Small intestine (tissue), 7 donors: ENCODE results near the gene CZIB. TPM values are rescaled to one million over a fixed set of nuclear protein-coding genes. Genes with fewer than 3 reads are reported as not detected.

Source experiments
- DNase-seq, 2 donors: peaks; one replicate each; pipeline versions ENCODE4 v3.0.0 to v3.0.0-alpha.2; 2013
- FAIRE-seq: peaks from 2 replicates; lab custom pipeline; 2012; peaks lifted over from hg19 to GRCh38; lab: Jason Lieb, UNC
- H3K27ac ChIP-seq, 3 donors: one replicate each; pipeline ENCODE4 v1.5.1; 2013; ENCODE audit warnings: low read length in 2 of 3, mild to moderate bottlenecking in 2 of 3, control low read depth in 1 of 3, inconsistent platforms in 1 of 3, low read depth in 1 of 3, moderate library complexity in 1 of 3
- H3K27me3 ChIP-seq, 3 donors: one replicate each; pipeline ENCODE4 v1.6.1; 2013; ENCODE audit warnings: low read length in 3 of 3, inconsistent platforms in 1 of 3; ENCODE audit not compliant: control insufficient read depth in 3 of 3, insufficient read depth in 3 of 3
- H3K36me3 ChIP-seq, 3 donors: one replicate each; pipeline ENCODE4 v1.6.1; 2013; ENCODE audit warnings: low read length in 3 of 3, inconsistent platforms in 1 of 3, low read depth in 1 of 3, mild to moderate bottlenecking in 1 of 3, moderate library complexity in 1 of 3; ENCODE audit not compliant: control insufficient read depth in 3 of 3, insufficient read depth in 2 of 3
- H3K4me1 ChIP-seq, 3 donors: one replicate each; pipeline ENCODE4 v1.6.1; 2013; ENCODE audit warnings: low read length in 2 of 3, inconsistent platforms in 1 of 3, low read depth in 1 of 3, mild to moderate bottlenecking in 1 of 3, moderate library complexity in 1 of 3; ENCODE audit not compliant: control insufficient read depth in 3 of 3, insufficient read depth in 2 of 3
- H3K4me3 ChIP-seq, 3 donors: one replicate each; pipeline ENCODE4 v1.5.1; 2013; ENCODE audit warnings: low read length in 3 of 3, control low read depth in 1 of 3, inconsistent platforms in 1 of 3, low read depth in 1 of 3, mild to moderate bottlenecking in 1 of 3, moderate library complexity in 1 of 3
- H3K9me3 ChIP-seq, 2 donors: one replicate each; pipeline ENCODE4 v1.6.1; 2013; ENCODE audit warnings: low read depth in 1 of 2, low read length in 1 of 2; ENCODE audit not compliant: control insufficient read depth in 2 of 2, insufficient read depth in 1 of 2
- WGBS, 3 donors: extraction: QIAGEN DNeasy Blood & Tissue Kit; methylation state at CpG; one replicate each; pipeline ENCODE4 v1.1.7; 2013; 5-methylcytosine and 5-hydroxymethylcytosine counted together
- polyA plus RNA-seq, 4 donors: library from polyadenylated mRNA; stranded (reverse) in 3 of 4; unstranded in 1 of 4; fragments of 200-250 nt in 3 of 4; fragments of 120-200 nt in 1 of 4; gene quantifications; one replicate each; pipeline versions ENCODE4 v1.2.1 to v1.2.3, GENCODE V29; 2013
- donor health status: healthy with polysubstance abuse.
- donor health status: control.
- donor health status: control.
- donor health status: Bipolar disorder and iron deficiency.
- donor health status: healthy.

CZIB gene
- polyA plus RNA-seq, 4 donors = 40.0 to 59.2 (median 49.6) TPM

- H3K9me3 ChIP-seq = no peaks in the 10 kb centered on the region
- WGBS, 3 donors = 86 to 93% (median 92%) methylated on average over 4 of the region's 4 CpGs
- no peaks in the 10 kb centered on the region for H3K27me3 ChIP-seq
- H3K36me3 ChIP-seq = peaks cover 0 to 2% (median 0%) of the 10 kb centered on the region in 3 donors
- FAIRE-seq (no peak), DNase-seq (no peak)
- no peak overlapping the region for H3K4me3 ChIP-seq
- peak overlapping the region in 1 of 3 donors; percentile 20 for H3K27ac ChIP-seq
- H3K4me1 ChIP-seq = peaks cover 0 to 25% (median 0%) of the 10 kb centered on the region in 3 donors
Observed at GRCh38 chr1:53250325-53250724, 29.9 kb upstream of the CZIB start.

- FAIRE-seq (no peak), DNase-seq (peak; percentile 69 to 76)
Observed at GRCh38 chr1:53249706-53250105, 29.3 kb upstream of the CZIB start.

DNA sequence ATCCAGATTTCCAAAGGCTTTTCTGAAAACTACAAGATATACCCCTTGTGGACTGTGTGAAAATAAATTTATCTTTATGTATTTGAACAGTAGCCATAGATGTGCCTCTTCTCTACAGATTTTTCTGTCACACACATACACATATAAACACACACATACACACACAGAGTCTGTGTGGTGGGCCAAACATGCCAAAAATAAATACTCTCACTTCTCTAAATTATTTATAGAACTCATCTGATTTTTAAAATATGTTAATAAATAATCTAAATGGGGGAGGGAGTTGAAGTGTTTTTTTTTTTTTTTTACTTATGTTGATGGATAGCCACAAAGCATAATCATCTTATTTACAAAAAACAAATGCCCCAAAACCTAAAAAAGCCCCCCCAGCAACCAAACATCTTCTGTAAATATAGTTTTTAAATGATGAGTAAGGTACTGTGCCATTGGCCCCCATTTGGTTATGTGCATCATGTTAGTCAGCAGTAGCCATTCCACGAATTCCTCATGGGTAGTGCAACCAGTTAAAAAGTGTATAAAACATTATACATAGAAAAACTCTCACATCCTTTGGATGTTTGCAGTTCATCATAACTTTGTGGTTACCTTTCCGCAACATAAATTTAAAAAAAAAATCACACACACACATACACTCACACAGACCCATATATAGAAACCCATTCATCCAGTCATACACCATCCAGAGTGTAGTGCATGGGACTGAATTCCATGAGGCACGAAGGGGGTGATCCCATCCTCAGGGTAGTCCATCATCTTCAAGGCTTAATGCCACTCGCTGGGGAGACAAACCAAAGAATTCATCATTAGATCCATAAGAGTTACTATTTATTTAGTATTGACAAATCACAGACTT, 26.1 kb upstream of the CZIB start:
- Histone ChIP-seq H3K27me3 (no peaks in the 10 kb centered on the region), H3K4me3 (no peak overlapping the region), H3K36me3 (no peaks in the 10 kb centered on the region), H3K9me3 (no peaks in the 10 kb centered on the region), H3K27ac (no peak overlapping the region), H3K4me1 (peaks cover 0 to 31% (median 3%) of the 10 kb centered on the region in 3 donors)
- WGBS, 3 donors = 79 to 92% (median 90%) methylated on average over 4 of the region's 4 CpGs
- FAIRE-seq (no peak), DNase-seq (no peak)

More at GRCh38 chr1:53249706-53250105, 29.3 kb upstream of the CZIB start:
- Histone ChIP-seq H3K4me1 (peaks cover 0 to 25% (median 0%) of the 10 kb centered on the region in 3 donors), H3K27ac (peak overlapping the region in 1 of 3 donors; percentile 20), H3K4me3 (no peak overlapping the region), H3K27me3 (no peaks in the 10 kb centered on the region), H3K9me3 (no peaks in the 10 kb centered on the region), H3K36me3 (peaks cover 0 to 2% (median 0%) of the 10 kb centered on the region in 3 donors)
- WGBS, 3 donors = 22 to 48% (median 35%) methylated on average over 3 of the region's 3 CpGs

DNA sequence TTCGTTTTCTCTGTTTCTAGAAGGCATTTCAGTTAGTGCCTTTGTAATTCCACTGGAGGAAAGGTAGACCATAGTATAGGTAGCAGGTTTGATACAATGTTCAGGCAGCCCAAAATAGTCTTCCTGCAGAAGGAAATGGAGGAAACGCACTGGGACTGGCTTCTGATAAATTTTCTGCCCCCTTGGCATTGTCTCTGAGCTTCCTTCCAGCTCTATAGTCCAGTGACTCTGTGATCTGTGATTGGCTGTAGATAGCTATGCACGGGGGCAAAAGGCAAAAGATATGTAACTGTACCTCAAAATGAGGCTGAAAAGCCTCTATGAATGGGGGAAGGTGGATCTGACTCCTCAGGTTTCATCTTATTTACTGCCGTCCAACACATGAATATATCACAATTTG, 23.7 kb upstream of the CZIB start:
- H3K4me1 ChIP-seq = peaks cover 1 to 20% (median 3%) of the 10 kb centered on the region in 3 donors
- H3K9me3 ChIP-seq = no peaks in the 10 kb centered on the region
- H3K27me3 ChIP-seq = no peaks in the 10 kb centered on the region
- H3K36me3 ChIP-seq = no peaks in the 10 kb centered on the region
- H3K4me3 ChIP-seq = no peak overlapping the region
- 20 to 45% (median 33%) methylated on average over 4 of the region's 4 CpGs for WGBS, 3 donors
- peak overlapping the region in 1 of 3 donors; percentile 63 for H3K27ac ChIP-seq
- DNase-seq (peak in 1 of 2 donors; percentile 39), FAIRE-seq (no peak)

DNA sequence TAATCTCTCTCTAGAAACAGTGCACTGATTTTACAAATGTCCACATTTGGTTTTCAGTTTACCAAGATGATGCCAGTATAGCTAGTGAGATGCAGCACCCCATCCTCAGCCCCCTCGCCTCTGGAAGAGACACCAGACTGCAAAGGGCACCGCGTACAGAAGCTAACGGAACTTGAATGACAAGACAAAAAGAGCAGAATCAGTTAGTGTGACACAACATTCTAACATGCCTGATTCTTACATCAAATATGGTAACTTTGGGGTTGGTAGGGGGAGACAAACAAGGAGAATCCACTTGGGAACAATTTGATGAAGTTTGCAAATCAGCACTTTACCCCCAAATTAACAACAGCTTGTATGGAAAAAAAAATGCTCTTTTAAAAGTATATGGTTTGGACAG, 21.9 kb upstream of the CZIB start:
- no peak for DNase-seq
- no peak for FAIRE-seq
- Histone ChIP-seq H3K4me1 (peaks cover 6 to 20% (median 6%) of the 10 kb centered on the region in 3 donors), H3K27ac (no peak overlapping the region), H3K4me3 (no peak overlapping the region), H3K9me3 (no peaks in the 10 kb centered on the region), H3K36me3 (no peaks in the 10 kb centered on the region), H3K27me3 (no peaks in the 10 kb centered on the region)
- WGBS, 3 donors = 81 to 95% (median 87%) methylated on average over 4 of the region's 4 CpGs

GRCh38 chr1:53241828-53242227, 21.4 kb upstream of the CZIB start:
- H3K4me1 ChIP-seq = peaks cover 6 to 24% (median 6%) of the 10 kb centered on the region in 3 donors

GRCh38 chr1:53238197-53239155, 18.0 kb upstream of the CZIB start, which contains the start of gene MAGOH:
MAGOH (minus strand) TSS chr1:53238518; CDS start chr1:53238448, 70 bp downstream.
- peak within 1 kb of the TSS; percentile 70 to 98 (median 94) for H3K4me3 ChIP-seq
- no peaks in the 10 kb centered on the region for H3K27me3 ChIP-seq
- DNase-seq (peak; percentile 97 to 99), FAIRE-seq (no peak)
- H3K4me1 ChIP-seq = peaks cover 3 to 19% (median 9%) of the 10 kb centered on the region in 3 donors
- WGBS, 3 donors = 4 to 6% (median 6%) methylated on average over 64 of the region's 64 CpGs
- H3K36me3 ChIP-seq = peaks cover 6 to 12% (median 11%) of the 10 kb centered on the region in 3 donors
- peak within 1 kb of the TSS; percentile 71 to 78 (median 73) for H3K27ac ChIP-seq
- no peaks in the 10 kb centered on the region for H3K9me3 ChIP-seq

More at GRCh38 chr1:53241828-53242227, 21.4 kb upstream of the CZIB start:
- FAIRE-seq (no peak), DNase-seq (no peak)
- Histone ChIP-seq H3K27ac (no peak overlapping the region), H3K9me3 (no peaks in the 10 kb centered on the region), H3K27me3 (no peaks in the 10 kb centered on the region), H3K4me3 (no peak overlapping the region), H3K36me3 (no peaks in the 10 kb centered on the region)
- 85 to 96% (median 95%) methylated on average over 2 of the region's 2 CpGs for WGBS, 3 donors

GRCh38 chr1:53237638-53238037, 17.2 kb upstream of the CZIB start:
- Histone ChIP-seq H3K36me3 (peaks cover 8 to 17% (median 14%) of the 10 kb centered on the region in 3 donors), H3K27ac (peak overlapping the region in 2 of 3 donors; percentile 73 to 78), H3K9me3 (no peaks in the 10 kb centered on the region), H3K27me3 (no peaks in the 10 kb centered on the region), H3K4me3 (peak overlapping the region; percentile 70 to 98 (median 94)), H3K4me1 (peaks cover 3 to 15% (median 9%) of the 10 kb centered on the region in 3 donors)
- no peak for FAIRE-seq
- DNase-seq = no peak
- WGBS, 3 donors = 20 to 25% (median 24%) methylated on average over 8 of the region's 8 CpGs
